Stimulated activated naive CD8-positive, alpha-beta T cell treated with anti-CD3 and anti-CD28 coated beads, Interleukin-15, amount 100 ng/mL, for 72 hours (primary cell): ENCODE data around the gene TMEM18.

Experiments
- ATAC-seq: fragments of 150-1000 bp; cut with Tn5 transposase; 2 replicates; pipeline ENCODE4 v1.10.0; 2021; ENCODE audit warnings: mild to moderate bottlenecking, moderate library complexity
- DNase-seq, 2 donors: peaks; one replicate each; pipeline ENCODE4 v3.0.0; 2021 to 2022
- H3K27ac Mint-ChIP-seq, 2 donors: one replicate each; pipeline ENCODE4 v1.8.0; 2022; ENCODE audit warnings: mild to moderate bottlenecking in 2 of 2, mixed read lengths in 2 of 2, moderate library complexity in 2 of 2
- H3K27me3 Mint-ChIP-seq: one replicate; pipeline ENCODE4 v1.8.0; 2022; ENCODE audit warnings: mixed read lengths
- H3K4me1 Mint-ChIP-seq: one replicate; pipeline ENCODE4 v1.8.0; 2022; ENCODE audit warnings: mild to moderate bottlenecking, mixed read lengths
- H3K4me3 Mint-ChIP-seq, 2 donors: one replicate each; pipeline ENCODE4 v1.8.0; 2022; ENCODE audit warnings: mild to moderate bottlenecking in 2 of 2, mixed read lengths in 2 of 2, moderate library complexity in 1 of 2
- H3K9me3 Mint-ChIP-seq, 2 donors: one replicate each; pipeline ENCODE4 v1.8.0; 2022; ENCODE audit warnings: mixed read lengths in 2 of 2

The TMEM18 gene

DNA sequence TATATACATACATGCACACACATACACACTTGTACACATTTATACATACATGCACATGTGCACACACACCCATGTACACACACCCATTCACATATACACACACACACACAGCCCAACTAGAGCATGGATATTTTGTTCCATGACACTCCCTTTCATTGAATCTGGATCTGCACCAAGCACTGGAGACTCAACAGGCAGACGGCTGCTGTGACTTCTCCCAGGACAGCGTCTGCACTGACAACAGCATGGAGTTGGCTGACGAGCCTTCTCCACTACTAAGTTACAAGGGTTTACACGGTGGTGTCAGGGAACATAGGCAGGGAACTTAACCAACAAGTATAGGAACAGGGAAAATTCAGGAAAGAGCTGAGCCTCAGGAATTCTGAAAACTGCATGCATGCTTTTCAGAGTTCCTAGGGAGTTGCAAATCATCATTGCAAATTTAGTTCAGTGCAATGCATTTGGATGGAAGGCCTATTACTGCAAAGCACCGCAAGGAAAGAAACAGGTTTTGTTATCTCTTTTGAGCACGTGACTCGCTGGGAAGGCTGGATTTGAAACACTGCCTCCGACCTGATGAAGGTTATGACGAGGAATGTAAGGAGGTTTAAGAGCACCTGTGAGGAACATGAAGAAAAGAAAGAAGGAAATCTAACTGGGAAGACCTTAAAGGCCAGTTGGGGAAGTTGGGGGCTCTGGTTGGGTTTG is 35.9 kb downstream of the TMEM18 start:
- ATAC-seq (no peak), DNase-seq (no peak)
- peaks cover 4% of the 10 kb centered on the region for H3K27me3 Mint-ChIP-seq
- H3K9me3 Mint-ChIP-seq, result no peaks in the 10 kb centered on the region
- no peak overlapping the region for H3K27ac Mint-ChIP-seq
- H3K4me1 Mint-ChIP-seq, result peaks cover 9% of the 10 kb centered on the region
- no peak overlapping the region for H3K4me3 Mint-ChIP-seq

DNA sequence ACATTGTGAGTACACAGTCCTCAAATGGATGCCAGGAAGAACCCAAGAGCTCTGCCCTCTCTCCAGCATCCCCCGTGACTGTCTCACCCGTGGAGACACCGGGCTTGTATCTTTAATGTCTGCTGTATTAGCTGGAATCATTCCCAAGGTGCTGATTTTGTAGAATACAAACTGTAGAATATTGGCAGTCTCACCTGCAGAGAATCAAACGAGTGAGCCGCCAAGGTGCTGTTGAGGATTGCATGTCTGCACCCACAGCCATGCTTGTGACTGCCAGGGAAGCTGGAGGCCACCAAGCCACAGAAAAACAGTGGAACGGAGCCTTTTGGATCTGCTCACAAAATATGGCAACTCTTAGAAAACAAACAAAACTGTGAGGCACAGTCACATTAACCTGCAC is 37.5 kb downstream of the TMEM18 start:
- H3K4me3 Mint-ChIP-seq, result no peak overlapping the region
- no peak for ATAC-seq
- H3K4me1 Mint-ChIP-seq, result peaks cover 9% of the 10 kb centered on the region
- H3K9me3 Mint-ChIP-seq, result no peaks in the 10 kb centered on the region
- no peaks in the 10 kb centered on the region for H3K27me3 Mint-ChIP-seq
- H3K27ac Mint-ChIP-seq, result no peak overlapping the region
- DNase-seq, result no peak

DNA sequence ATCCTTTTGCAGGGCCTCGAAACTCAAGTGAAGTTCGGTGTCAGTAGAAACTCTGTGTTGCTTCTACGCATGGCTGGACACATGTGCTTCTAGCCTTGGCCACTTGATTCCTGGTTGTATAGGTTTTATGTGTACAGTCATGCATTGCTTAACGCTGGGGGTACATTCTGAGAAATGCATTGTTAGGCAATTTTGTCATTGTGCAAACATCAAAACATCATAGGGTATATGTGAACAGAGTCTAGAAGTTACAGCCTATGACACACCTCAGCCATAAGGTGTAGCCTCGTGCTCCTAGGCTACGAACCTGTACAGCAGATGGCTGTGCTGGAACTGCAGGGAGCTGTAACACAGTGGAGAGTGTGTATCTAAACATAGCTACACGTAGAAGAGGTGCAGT is 39.4 kb downstream of the TMEM18 start:
- Mint-ChIP-seq H3K27ac (no peak overlapping the region), H3K27me3 (no peaks in the 10 kb centered on the region), H3K4me1 (peaks cover 9% of the 10 kb centered on the region), H3K9me3 (no peaks in the 10 kb centered on the region), H3K4me3 (no peak overlapping the region)
- no peak for DNase-seq
- ATAC-seq, result no peak

DNA sequence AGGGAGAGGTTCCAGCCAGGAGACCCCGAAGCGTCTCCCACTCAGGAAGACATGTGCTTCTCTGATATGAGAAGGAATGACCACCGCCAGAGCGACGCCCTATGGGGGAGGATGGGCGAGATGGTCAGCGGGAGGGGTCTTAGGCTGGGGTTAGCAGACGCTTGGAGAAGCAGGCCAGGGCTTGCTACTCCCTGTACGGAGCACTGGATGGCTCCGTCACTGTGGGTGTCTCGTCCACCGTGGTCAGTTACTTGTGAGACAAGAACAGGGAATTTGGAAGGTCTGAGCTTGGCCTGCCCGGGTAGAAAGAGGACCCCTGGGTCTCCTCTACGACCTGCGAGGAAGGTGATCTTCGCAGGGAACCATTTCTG is 39.8 kb downstream of the TMEM18 start:
- H3K27ac Mint-ChIP-seq, result peak overlapping the region in 1 of 2 donors; percentile 97
- H3K9me3 Mint-ChIP-seq, result no peaks in the 10 kb centered on the region
- peaks cover 9% of the 10 kb centered on the region for H3K4me1 Mint-ChIP-seq
- no peak for DNase-seq
- ATAC-seq, result no peak
- H3K27me3 Mint-ChIP-seq, result no peaks in the 10 kb centered on the region
- H3K4me3 Mint-ChIP-seq, result no peak overlapping the region

DNA sequence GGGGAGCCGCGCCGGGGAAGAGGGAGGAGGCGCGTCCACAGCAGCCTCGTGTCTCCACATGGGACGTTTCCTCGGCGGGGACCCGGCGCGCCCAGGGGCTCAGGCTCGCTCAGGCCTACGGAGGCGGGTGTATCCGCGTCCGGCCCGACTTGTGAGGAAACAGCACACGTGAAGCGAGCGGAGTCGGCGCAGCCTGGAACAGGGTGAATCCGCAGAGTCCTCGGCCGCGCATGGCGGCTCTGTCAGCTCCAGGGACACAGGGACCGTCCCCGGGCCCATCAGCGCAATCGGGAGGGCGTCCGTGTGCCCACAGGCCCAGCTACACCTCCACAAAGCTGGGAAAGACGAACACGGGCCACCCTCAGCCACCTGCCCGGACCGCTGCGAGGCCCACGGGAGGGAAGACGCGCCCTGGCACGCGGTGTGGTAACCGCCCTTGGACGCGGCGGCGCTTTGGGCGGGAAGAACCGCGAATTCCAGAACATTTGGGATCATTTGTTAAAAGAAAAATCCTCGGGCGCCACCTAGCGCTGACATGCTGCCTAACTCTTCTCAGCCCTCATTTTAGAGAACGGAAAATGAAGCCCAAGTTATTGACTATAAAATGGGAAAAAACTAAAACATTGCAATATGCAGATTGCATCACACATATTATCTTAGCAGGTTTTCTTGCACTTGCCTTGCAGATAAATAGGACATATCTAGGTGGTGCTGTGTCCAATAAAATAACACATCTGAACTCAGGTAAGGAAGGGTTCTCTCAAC is 40.4 kb downstream of the TMEM18 start:
- Mint-ChIP-seq H3K27me3 (no peaks in the 10 kb centered on the region), H3K9me3 (no peaks in the 10 kb centered on the region), H3K4me1 (peaks cover 9% of the 10 kb centered on the region), H3K27ac (peak overlapping the region; percentile 96 to 97), H3K4me3 (peak overlapping the region; percentile 79 to 87)
- DNase-seq (peak; percentile 50 to 51), ATAC-seq (peak; percentile 84)

DNA sequence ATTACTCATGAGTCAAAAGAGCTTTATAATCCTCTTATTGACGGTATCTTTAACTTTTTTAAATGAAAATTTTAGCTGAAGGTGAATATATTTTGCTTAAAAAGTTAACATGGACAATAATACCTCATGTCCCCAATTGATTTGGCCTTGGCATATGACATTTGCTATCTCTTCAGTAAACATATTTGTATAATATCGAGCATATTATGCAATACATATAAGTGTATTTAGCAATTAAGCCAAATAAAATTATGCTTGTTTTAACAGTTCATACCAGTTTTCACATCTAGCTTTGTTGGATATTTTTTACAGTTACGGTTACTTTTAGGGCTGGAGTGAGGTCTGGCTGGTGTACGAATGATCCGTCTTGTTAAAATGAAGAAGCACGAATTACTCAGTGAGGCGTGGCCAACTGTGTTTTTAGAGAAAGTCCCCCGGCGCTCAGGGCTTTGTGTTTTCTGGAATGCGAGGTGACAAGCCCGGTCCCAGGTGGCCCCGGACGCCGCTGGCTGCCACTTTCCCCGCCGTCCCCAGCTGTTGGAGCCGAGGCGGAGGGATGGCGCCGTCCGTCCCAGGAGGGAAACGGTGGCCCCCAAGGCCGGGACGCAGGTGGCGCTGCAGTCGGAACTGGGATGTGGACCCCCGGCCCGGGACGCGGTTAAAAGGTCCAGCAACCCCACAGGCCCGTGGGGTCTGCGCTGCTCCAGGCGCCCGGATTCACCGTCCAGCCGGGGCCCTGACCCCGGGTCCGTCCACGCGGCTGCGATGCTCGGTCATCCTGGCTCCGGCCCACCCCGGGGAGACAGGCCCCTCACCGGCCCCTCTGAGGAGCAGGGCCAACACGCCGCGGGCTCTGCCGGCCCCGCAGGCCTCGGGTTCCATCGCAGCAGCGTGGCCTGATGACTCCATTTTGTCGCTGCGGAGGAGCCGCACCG is 41.3 kb downstream of the TMEM18 start:
- ATAC-seq (peak; percentile 60), DNase-seq (no peak)
- Mint-ChIP-seq H3K27me3 (no peaks in the 10 kb centered on the region), H3K9me3 (no peaks in the 10 kb centered on the region), H3K4me1 (peaks cover 9% of the 10 kb centered on the region), H3K27ac (peak overlapping the region; percentile 96 to 97), H3K4me3 (peak overlapping the region; percentile 79 to 87)

DNA sequence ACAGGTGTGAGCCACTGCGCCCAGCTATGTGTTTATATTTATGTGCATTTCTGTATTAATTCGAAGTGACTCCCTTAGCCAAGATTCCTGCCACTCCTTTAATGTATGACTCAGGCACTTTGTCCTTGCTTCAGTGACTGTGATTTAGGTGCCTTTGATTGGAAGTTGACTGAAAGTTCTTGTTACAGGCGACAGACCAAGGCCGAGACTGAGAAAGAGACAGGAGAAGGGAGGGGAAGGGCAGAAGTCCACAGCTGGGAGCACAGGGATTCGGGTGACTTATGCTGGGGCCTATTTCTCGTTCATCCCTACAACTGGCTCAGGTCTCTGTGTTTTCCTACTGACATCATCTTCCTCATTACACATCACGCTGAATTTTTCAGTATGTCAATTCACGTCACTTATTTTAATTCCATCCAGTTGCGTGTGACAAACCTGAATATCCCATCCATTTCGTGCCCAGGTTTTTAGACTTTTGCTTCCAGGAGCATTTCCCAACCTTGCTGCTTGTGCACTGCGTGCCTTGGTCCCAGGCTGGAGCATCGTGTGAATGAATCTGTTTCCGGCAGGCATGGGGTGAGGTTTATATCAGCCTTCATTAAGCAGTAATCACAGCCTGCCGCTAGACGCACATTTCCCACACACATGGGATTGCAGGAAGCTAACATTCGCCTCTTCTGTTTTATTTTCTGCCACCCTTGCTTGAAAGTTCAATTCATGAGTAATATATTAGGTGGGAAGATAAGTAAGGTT is 42.4 kb downstream of the TMEM18 start:
- H3K27me3 Mint-ChIP-seq, result no peaks in the 10 kb centered on the region
- H3K9me3 Mint-ChIP-seq, result no peaks in the 10 kb centered on the region
- no peak overlapping the region for H3K27ac Mint-ChIP-seq
- DNase-seq, result no peak
- H3K4me3 Mint-ChIP-seq, result no peak overlapping the region
- H3K4me1 Mint-ChIP-seq, result peaks cover 9% of the 10 kb centered on the region
- ATAC-seq, result no peak

DNA sequence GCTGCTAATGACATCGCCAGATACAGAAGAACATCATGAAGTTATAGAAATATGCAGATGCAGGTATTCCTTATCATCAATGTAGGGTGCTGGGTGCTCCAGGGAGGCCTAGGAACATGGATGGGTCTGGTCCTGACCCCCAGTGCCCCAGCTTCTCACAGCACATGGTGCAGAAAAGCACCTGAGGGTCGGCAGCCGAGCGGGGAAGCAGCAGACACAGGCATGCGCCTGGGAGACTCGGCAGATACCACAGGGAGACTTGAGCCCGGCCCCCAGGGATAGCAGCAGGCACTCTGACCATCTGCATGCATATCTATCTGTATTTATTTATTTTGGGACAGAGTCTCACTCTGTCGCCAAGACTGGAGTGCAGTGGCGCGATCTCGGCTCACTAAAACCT is 43.2 kb downstream of the TMEM18 start:
- H3K27ac Mint-ChIP-seq, result no peak overlapping the region
- H3K9me3 Mint-ChIP-seq, result no peaks in the 10 kb centered on the region
- no peak overlapping the region for H3K4me3 Mint-ChIP-seq
- H3K4me1 Mint-ChIP-seq, result peaks cover 9% of the 10 kb centered on the region
- H3K27me3 Mint-ChIP-seq, result no peaks in the 10 kb centered on the region
- ATAC-seq (no peak), DNase-seq (no peak)

DNA sequence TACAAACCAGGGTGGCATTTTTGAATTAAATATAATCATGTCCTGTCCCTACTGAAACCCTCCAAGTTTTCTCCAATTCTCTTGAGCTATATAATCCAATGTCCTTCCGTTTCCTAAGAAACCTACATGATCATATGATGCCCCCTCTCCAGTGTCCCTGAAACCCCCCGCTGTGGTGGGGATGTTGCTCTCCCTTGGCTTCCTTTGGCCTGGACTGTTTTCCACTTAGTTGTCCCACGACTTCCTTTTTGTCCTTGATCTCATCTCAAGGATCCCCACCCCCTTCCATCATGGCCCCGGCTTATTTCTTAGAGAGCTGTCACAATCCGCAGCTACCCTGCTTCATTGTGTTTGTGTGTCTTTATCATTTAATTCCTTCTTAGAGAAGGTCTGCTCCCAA is 43.8 kb downstream of the TMEM18 start:
- H3K27ac Mint-ChIP-seq, result no peak overlapping the region
- H3K4me1 Mint-ChIP-seq, result peaks cover 9% of the 10 kb centered on the region
- H3K4me3 Mint-ChIP-seq, result no peak overlapping the region
- no peaks in the 10 kb centered on the region for H3K9me3 Mint-ChIP-seq
- no peak for DNase-seq
- H3K27me3 Mint-ChIP-seq, result no peaks in the 10 kb centered on the region
- no peak for ATAC-seq

DNA sequence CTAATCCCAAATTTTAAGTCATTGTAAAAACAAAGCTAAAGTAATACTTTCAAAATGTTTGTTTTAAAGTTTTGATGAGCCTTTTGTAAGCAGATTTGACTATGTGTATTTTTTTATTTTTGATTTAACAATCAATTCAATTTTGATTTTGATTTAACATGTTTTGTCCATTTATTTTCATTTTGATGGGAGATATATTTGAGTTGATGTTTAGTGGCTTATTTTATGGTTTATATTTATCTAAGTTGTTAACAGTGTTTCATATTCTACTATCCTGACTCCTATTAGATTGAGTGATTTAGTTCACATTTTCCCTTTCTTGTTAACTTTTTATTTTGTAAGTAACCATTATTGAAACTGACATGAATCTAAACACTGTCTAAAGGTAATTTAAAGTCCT is 44.7 kb downstream of the TMEM18 start:
- H3K9me3 Mint-ChIP-seq, result no peaks in the 10 kb centered on the region
- DNase-seq (no peak), ATAC-seq (no peak)
- no peak overlapping the region for H3K27ac Mint-ChIP-seq
- no peaks in the 10 kb centered on the region for H3K27me3 Mint-ChIP-seq
- no peak overlapping the region for H3K4me3 Mint-ChIP-seq
- H3K4me1 Mint-ChIP-seq, result peaks cover 9% of the 10 kb centered on the region

DNA sequence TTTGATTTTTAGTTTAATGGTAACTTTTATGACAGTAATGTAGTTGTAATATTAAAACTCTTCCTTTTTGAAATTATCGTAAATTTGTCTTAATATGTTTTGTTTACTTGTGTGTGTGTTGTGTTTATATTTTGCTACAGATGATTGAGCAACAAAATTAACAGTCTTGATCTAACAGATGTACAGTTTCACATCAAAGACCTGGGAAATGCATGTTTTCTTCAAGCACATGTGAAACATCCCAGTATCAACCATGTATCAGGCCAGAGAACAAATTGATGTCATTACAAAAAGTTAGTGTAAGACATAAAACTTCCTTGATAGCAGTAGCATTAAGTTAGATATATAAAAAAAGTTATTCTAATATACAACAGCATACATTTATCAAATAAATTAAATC is 45.5 kb downstream of the TMEM18 start:
- no peak for DNase-seq
- H3K4me1 Mint-ChIP-seq, result peaks cover 2% of the 10 kb centered on the region
- H3K9me3 Mint-ChIP-seq, result no peaks in the 10 kb centered on the region
- H3K27ac Mint-ChIP-seq, result no peak overlapping the region
- no peak overlapping the region for H3K4me3 Mint-ChIP-seq
- no peaks in the 10 kb centered on the region for H3K27me3 Mint-ChIP-seq
- ATAC-seq, result no peak

DNA sequence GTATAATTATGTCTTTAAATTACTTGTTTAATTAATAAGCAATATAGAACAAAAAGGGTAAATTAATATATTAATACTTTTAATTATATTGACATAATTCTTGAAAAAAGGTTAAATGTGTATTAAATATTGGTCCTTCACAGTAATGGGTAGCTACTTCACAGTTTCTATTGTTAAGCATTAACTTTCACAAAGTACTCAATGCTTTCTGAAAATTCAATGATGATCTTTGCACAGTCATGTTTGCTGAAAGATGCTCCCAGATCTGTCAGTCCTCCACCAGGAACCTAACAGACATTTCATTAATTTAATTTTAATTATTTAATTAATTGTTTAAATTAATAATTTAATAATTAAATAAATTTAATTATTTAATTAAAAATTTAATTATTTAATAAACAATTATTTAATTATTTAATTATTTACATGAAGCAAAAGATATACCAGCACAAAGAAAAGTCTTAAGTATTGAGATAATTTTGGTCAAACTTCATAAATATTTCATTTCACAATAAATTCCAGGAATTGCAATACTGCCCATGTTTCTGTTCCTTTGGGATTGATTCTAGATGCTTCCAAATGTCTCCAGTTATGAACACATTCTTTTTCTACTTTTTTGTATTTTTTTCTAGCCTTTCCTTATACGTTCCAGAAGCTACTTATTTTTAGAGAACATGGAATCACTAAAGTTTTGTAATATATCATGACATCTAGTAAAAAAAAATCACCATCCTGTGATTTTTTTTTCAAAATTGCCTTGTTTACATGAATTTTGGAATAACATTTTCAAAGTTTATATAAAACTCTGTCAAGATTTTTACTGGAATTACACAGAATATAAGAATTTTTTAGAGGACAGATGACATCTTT is 46.5 kb downstream of the TMEM18 start:
- H3K27ac Mint-ChIP-seq, result no peak overlapping the region
- ATAC-seq, result no peak
- H3K4me3 Mint-ChIP-seq, result no peak overlapping the region
- no peaks in the 10 kb centered on the region for H3K9me3 Mint-ChIP-seq
- no peaks in the 10 kb centered on the region for H3K4me1 Mint-ChIP-seq
- H3K27me3 Mint-ChIP-seq, result no peaks in the 10 kb centered on the region
- no peak for DNase-seq

DNA sequence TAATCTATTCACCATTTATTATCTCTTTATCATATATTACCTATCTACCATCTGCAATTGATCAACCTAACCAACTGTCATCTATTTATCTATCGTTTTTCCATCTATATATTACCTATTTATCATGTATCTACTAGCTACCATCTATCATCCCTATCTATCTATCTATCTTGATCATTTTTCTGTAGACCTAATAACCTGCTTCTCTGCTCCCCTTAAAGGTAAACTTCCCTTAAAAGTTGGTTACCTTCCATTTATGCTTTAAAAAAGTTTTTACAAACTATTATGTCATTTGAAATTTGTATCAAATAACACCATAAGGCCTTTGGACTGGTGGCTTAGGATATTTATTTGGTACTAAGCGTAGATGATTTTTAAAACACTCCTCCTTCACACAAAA is 47.2 kb downstream of the TMEM18 start:
- H3K27ac Mint-ChIP-seq, result no peak overlapping the region
- no peaks in the 10 kb centered on the region for H3K4me1 Mint-ChIP-seq
- DNase-seq (no peak), ATAC-seq (no peak)
- H3K27me3 Mint-ChIP-seq, result no peaks in the 10 kb centered on the region
- H3K4me3 Mint-ChIP-seq, result no peak overlapping the region
- no peaks in the 10 kb centered on the region for H3K9me3 Mint-ChIP-seq

DNA sequence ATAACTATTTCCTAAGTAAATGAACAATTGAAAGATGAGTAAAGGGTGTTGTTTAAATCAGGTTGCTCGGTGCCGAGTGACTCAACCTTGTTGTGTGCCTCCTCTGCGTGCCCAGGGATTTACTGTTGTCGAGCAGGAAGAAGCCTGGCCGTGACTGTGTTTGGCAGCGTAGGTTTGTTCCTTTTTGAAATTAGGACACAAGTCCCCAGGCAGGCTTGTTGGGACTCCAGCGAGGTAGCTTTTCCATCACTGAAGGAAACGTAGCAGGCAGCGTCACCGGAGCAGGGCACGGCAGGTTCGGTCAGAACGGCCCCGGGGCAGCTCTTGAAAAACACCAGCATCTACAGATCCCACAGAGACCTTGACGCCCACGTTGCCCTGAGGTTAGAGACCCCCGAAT is 48.6 kb downstream of the TMEM18 start:
- no peak for DNase-seq
- H3K27ac Mint-ChIP-seq, result no peak overlapping the region

More for the DNA sequence above, 48.6 kb downstream of the TMEM18 start:
- Mint-ChIP-seq H3K4me3 (no peak overlapping the region), H3K4me1 (no peaks in the 10 kb centered on the region), H3K9me3 (no peaks in the 10 kb centered on the region), H3K27me3 (no peaks in the 10 kb centered on the region)
- ATAC-seq, result no peak
